D721Med (cell line): Measurements from ENCODE around the gene FHL2.
A peak's percentile ranks its signal among the peaks of the same experiment; 100 is the strongest.

Experiments used
- DNase-seq: peaks from one replicate; pipeline ENCODE4 v3.0.0; 2011; ENCODE audit warnings: low spot score; ENCODE audit not compliant: insufficient read length
- FAIRE-seq: peaks from 2 replicates; lab custom pipeline; 2011; peaks lifted over from hg19 to GRCh38; lab: Jason Lieb, UNC
- TF ChIP-seq, protein P1 (sequence below): IDR thresholded peaks from 2 replicates; pipeline ENCODE4 v1.5.1; 2012; ENCODE audit warnings: mild to moderate bottlenecking, control low read depth; ENCODE audit not compliant: insufficient read depth; ENCODE audit errors: missing control alignments

The FHL2 gene

DNA sequence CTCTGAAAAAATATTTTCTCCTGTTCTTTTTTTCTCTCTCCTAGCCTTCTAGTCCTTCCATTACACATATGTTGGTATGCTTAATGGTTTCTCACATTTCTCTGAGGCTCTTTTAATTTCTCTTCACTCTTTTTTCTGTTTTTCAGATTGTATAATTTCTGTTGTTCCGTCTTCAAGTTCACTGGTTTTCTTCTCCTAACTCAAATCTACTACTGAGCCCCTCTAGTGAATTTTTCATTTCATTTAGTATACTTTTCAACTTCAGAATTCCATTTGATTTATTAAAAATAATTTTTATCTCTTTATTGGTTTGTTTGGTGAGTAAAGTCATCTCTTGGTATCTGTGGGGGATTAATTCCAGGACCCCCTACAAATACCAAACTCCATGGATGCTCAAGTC, 41.7 kb downstream of the FHL2 start:
- FAIRE-seq (no peak), DNase-seq (no peak)
- TF ChIP-seq, protein P1, sequence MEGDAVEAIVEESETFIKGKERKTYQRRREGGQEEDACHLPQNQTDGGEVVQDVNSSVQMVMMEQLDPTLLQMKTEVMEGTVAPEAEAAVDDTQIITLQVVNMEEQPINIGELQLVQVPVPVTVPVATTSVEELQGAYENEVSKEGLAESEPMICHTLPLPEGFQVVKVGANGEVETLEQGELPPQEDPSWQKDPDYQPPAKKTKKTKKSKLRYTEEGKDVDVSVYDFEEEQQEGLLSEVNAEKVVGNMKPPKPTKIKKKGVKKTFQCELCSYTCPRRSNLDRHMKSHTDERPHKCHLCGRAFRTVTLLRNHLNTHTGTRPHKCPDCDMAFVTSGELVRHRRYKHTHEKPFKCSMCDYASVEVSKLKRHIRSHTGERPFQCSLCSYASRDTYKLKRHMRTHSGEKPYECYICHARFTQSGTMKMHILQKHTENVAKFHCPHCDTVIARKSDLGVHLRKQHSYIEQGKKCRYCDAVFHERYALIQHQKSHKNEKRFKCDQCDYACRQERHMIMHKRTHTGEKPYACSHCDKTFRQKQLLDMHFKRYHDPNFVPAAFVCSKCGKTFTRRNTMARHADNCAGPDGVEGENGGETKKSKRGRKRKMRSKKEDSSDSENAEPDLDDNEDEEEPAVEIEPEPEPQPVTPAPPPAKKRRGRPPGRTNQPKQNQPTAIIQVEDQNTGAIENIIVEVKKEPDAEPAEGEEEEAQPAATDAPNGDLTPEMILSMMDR: no peak

DNA sequence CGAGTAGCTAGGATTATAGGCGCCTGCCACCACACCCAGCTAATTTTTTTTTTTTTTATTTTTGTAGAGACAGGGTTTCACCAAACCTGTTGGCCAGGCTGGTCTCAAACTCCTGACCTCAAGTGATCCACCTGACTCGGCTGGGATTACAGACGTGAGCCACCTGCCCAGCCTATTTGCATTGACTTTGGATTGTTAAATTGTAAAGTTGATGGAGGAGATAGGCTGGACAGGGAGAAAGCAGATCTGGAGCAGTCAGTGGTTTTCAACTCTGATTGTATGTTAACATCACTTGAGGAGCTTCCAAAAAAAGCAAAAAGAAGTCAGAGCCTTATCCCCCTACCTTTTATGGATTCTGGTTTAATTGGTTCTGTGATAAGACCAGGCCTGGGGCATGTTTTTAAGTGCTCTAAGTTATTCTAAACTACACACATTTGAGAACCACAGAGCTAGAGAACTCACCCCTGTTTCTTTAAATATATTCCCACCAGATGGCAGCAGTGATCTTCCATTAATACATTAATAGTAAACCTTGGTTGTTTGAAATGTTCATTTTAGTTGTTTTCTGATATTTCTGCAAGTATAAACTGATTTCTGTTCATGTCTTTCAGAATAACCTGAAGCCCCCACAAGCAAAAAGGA, 54.0 kb downstream of the FHL2 start:
- DNase-seq (no peak), FAIRE-seq (peak; percentile 11)
- TF ChIP-seq, protein P1: peak; percentile 48

DNA sequence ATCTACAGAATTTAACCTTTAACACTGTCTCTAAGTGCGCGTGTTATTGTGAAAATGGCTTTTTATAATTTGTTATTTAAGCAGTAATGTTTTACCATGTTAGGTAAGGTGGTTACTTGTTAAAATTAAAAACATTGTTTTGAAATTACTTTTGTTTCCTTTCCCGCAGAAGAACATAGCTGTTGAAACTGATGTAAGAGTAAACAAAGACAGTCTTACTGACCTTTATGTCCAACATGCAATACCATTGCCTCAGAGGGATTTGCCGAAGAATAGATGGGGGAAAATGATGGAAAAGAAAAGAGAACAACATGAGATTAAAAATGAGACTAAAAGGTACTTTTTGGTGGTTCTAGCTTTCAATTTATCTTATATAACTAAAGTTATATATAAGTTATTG, 59.4 kb downstream of the FHL2 start:
- no peak for DNase-seq
- FAIRE-seq: no peak
- TF ChIP-seq, protein P1: no peak

DNA sequence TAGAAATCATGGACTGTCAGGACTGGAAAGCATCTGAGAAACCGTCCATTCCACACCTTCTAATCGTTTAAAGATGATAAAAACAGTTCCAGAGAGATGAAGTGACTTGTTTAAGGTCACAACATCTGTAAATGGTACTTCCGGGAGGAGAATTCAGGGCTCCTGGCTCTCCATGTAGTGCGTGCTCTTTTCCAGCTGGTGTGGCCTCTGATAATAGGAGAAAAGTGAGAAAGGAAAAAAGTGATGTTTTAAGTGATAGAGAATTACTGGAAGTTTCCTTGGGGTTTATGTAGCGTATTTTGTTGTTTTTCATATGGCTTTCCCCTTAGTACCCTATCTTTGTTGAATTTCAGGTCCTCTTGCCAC, 60.8 kb downstream of the FHL2 start:
- DNase-seq: no peak
- no peak for FAIRE-seq
- TF ChIP-seq, protein P1: no peak

DNA sequence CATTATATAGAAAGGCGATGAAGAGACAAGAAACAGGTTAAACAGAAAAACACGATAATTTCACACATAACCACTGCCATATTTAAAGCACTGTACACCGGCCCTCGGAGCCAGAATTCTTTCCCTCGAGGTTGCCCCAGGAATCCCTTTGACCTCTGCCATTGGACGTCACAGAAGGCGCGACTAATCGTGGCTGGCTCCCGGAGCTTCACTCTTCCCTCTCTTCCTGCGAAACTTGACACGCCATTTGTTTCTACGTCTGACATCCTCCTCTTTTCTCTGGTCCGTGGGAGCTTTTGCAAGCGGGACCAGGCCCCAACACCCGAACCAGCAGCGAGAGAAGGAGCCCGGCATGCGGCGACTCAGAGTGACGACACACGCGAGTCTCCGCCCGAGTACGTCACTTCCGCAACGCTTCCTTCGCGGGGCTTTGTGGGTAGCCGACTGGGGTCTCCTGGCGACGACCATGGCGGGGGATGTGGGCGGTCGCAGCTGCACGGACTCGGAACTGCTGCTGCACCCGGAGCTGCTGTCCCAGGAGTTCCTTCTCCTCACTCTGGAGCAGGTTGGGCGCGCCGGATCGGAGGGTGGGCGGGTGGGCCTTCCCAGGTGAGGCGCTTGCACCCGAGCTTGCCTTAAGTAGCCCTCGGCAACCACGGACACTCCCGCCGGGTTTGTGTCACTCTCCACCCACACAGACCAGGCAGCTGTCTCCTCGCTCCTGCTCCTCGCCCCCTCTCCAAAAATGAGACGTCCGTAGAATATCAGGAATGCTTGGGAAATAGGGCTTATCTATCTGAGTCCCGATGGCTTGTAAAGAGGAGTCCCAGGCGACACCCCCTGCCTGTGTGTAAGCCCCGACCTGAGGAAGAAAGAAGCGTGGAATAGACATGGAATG, 61.5 kb downstream of the FHL2 start, which contains the start of gene C2orf49:
TSS of gene C2orf49 (plus strand) at position 419 of the 898 bp plus-strand sequence. CDS start at position 467, 48 bp downstream.
- DNase-seq: peak; percentile 58
- FAIRE-seq: no peak
- TF ChIP-seq, protein P1: no peak

DNA sequence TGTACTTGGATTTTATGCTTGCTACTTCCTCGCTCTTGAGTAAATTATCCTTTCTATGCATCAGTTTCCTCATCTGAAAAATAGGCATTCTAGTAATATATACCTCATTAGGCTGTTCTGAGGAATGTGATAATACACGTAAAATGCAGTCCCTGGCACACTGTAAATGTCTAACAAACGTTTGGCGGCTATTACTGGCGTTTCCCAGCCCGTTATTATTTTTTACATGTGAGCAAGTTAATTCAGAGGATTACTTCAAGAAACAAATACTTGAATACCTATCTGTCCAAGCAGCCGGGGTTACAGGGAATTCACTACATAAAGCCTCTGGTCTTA, 62.1 kb downstream of the FHL2 start:
- FAIRE-seq (peak; percentile 80), DNase-seq (no peak)
- TF ChIP-seq, protein P1: no peak

DNA sequence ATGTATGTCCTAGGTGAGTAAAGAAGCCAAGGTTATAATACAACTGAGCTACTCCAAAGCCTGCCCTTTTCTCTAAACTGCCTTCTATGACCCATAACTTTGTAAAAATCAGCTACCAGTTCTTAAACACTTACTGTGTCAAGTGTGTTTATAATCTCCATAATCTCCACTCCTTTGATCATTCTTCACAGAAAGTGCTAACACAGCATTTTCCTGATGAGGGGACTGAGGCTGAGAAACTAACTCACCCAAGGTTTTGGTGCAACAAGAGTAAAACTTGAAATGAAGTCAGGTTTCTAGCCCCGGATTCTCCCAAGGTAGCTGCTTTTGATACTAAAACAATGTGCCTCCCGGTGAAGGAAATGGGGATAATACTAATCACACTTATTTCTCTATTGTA, 63.4 kb downstream of the FHL2 start:
- FAIRE-seq: no peak
- TF ChIP-seq, protein P1: no peak
- DNase-seq: no peak
